T-helper 2 cell treated with Interferon-gamma antibody and Interleukin-4, amounts not matched to agents 100 ng/mL and 5 ng/mL, for 36 hours (primary cell): ENCODE results near the gene CHD3. TPM values are rescaled to one million over a fixed set of nuclear protein-coding genes. Genes with fewer than 3 reads are reported as not detected.

Experiments
- intact Hi-C: fragments of 100-400 bp; cut with micrococcal nuclease; formaldehyde crosslinking; loops from one replicate; pipeline ENCODE4 v1.15.1; 2023
- total RNA-seq: library from RNA; stranded (reverse); gene quantifications from 2 replicates; pipeline ENCODE4 v1.2.3, GENCODE V29; 2022

The CHD3 gene
- total RNA-seq, 1 donor from 2014 or later = 212 TPM

- intact Hi-C loops = loop anchor here (1.0 to 10.0 kb wide), 9 partner anchors 24 to 581 kb away; partner anchors contain the start of genes CNTROB, EIF5A, HES7 and NAA38
Measured at GRCh38 chr17:7887482-7888183, 956 bp upstream of the CHD3 start.

- intact Hi-C loops = loop anchor here (10.0 kb wide), 2 partner anchors 235 to 265 kb away; partner anchors contain the start of genes HES7 and PER1
Measured at GRCh38 chr17:7889166-7889955, 772 bp downstream of the CHD3 start.

- intact Hi-C loops = no loop called here
Measured at GRCh38 chr17:7893187-7893880, 4.7 kb downstream of the CHD3 start.

- intact Hi-C loops = no loop called here
Measured at GRCh38 chr17:7894226-7894625, 5.6 kb downstream of the CHD3 start.

- intact Hi-C loops = no loop called here
Measured at GRCh38 chr17:7894866-7895265, 6.3 kb downstream of the CHD3 start.

- intact Hi-C loops = no loop called here
Measured at GRCh38 chr17:7897090-7897489, 8.5 kb downstream of the CHD3 start.

- intact Hi-C loops = no loop called here
Measured at GRCh38 chr17:7897773-7898172, 9.2 kb downstream of the CHD3 start.

- intact Hi-C loops = no loop called here
Measured at GRCh38 chr17:7903154-7904103, 14.8 kb downstream of the CHD3 start.

GRCh38 chr17:7909089-7909488 is 20.5 kb downstream of the CHD3 start:
- intact Hi-C loops = no loop called here

GRCh38 chr17:7910281-7910680 is 21.7 kb downstream of the CHD3 start:
- intact Hi-C loops = loop anchor here (5.0 kb wide), 1 partner anchor 147 kb away; no protein-coding TSS in a partner anchor

- intact Hi-C loops = loop anchor here (5.0 kb wide), 1 partner anchor 147 kb away; no protein-coding TSS in a partner anchor
Measured at GRCh38 chr17:7910711-7911110, 22.1 kb downstream of the CHD3 start.

- intact Hi-C loops = loop anchor here (5.0 kb wide), 1 partner anchor 146 kb away; no protein-coding TSS in a partner anchor
Measured at GRCh38 chr17:7911116-7911515, 22.5 kb downstream of the CHD3 start.

GRCh38 chr17:7912927-7913524 is 24.4 kb downstream of the CHD3 start:
- intact Hi-C loops = loop anchor here (1.0 to 5.0 kb wide), 3 partner anchors 75 to 144 kb away; no protein-coding TSS in a partner anchor

GRCh38 chr17:7915179-7915610 is 26.6 kb downstream of the CHD3 start:
- intact Hi-C loops = loop anchor here (1.0 to 2.0 kb wide), 3 partner anchors 17 to 58 kb away; partner anchors contain the start of genes CNTROB and NAA38

- intact Hi-C loops = loop anchor here (1.0 to 2.0 kb wide), 3 partner anchors 17 to 59 kb away; partner anchors contain the start of genes CNTROB and NAA38
Measured at GRCh38 chr17:7915611-7916384, 27.2 kb downstream of the CHD3 start, which contains the start of gene RNF227. RNF227 (minus strand) TSS chr17:7916289; CDS start chr17:7916195, 94 bp downstream.

- intact Hi-C loops = no loop called here
Measured at GRCh38 chr17:7916385-7916682, 27.7 kb downstream of the CHD3 start.

GRCh38 chr17:7916808-7917207 is 28.2 kb downstream of the CHD3 start:
- intact Hi-C loops = no loop called here

- intact Hi-C loops = no loop called here
Measured at GRCh38 chr17:7922269-7922844, 33.8 kb downstream of the CHD3 start.
